ENCODE data around the gene METTL6. TPM values are rescaled to one million over a fixed set of nuclear protein-coding genes. Genes with fewer than 3 reads are reported as not detected.

The METTL6 gene
- total and polyA plus RNA-seq, 2 of the 4 experiments (the other 2 are of a cell fraction): 15.4 to 21.5 TPM

DNA sequence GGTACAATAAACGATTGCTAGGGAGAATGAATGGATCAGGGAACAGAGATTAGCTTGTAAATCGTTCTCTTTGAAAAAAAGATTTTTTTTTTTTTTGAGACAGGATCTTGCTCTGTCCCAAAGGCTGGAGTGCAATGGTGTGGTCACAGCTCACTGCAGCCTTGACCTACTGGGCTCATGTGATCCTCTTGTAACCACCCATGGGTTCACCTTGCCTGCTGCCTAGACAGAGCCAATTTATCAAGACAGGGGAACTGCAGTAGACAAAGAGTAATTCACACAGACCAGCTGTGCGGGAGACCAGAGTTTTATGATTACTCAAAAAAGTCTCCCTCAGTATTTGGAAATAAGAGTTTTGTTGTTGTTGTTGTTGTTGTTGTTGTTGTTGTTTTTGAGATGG, 39.6 kb downstream of the METTL6 start:
- H3K23ac ChIP-seq (ENCODE audit: low read depth, low read length): no peak overlapping the region
- 100% methylated on average over 2 of the region's 3 CpGs; no CpG with 5 or more reads in 1 of the 2 experiments for WGBS, 2 experiments (ENCODE audit: extremely low coverage in 2 of 2, insufficient read length in 1 of 2)
- H3K79me1 ChIP-seq (ENCODE audit: low read depth in 1 of 2, low read length in 2 of 2): no peaks in the 10 kb centered on the region
- peaks cover 4% of the 10 kb centered on the region for H3K9me3 ChIP-seq (ENCODE audit: control insufficient read depth, insufficient read depth, low read length)
- no peak for TF ChIP-seq RFX5 (IDR thresholded peaks at IDR 0.05; ENCODE audit: low read depth, low read length)
- TF ChIP-seq FOS (IDR thresholded peaks at IDR 0.05; ENCODE audit: low read depth, low read length): no peak
- TF ChIP-seq MAZ (IDR thresholded peaks at IDR 0.05; ENCODE audit: borderline replicate concordance, low read depth, low read length): no peak
- TF ChIP-seq SMC3 (IDR thresholded peaks at IDR 0.05; ENCODE audit: low read depth, low read length): no peak
- TF ChIP-seq NFE2L2 (IDR thresholded peaks at IDR 0.05; ENCODE audit: low read depth, low read length): no peak
- TF ChIP-seq, protein P1, sequence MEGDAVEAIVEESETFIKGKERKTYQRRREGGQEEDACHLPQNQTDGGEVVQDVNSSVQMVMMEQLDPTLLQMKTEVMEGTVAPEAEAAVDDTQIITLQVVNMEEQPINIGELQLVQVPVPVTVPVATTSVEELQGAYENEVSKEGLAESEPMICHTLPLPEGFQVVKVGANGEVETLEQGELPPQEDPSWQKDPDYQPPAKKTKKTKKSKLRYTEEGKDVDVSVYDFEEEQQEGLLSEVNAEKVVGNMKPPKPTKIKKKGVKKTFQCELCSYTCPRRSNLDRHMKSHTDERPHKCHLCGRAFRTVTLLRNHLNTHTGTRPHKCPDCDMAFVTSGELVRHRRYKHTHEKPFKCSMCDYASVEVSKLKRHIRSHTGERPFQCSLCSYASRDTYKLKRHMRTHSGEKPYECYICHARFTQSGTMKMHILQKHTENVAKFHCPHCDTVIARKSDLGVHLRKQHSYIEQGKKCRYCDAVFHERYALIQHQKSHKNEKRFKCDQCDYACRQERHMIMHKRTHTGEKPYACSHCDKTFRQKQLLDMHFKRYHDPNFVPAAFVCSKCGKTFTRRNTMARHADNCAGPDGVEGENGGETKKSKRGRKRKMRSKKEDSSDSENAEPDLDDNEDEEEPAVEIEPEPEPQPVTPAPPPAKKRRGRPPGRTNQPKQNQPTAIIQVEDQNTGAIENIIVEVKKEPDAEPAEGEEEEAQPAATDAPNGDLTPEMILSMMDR (conservative IDR thresholded peaks at IDR 0.05; ENCODE audit: low read depth, low read length): no peak
- TF ChIP-seq, protein P2, sequence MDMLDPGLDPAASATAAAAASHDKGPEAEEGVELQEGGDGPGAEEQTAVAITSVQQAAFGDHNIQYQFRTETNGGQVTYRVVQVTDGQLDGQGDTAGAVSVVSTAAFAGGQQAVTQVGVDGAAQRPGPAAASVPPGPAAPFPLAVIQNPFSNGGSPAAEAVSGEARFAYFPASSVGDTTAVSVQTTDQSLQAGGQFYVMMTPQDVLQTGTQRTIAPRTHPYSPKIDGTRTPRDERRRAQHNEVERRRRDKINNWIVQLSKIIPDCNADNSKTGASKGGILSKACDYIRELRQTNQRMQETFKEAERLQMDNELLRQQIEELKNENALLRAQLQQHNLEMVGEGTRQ (IDR thresholded peaks at IDR 0.05; ENCODE audit: low read depth, low read length): no peak
- no peak for TF ChIP-seq BHLHE40 (IDR thresholded peaks at IDR 0.05; ENCODE audit: low read depth, low read length)
- TF ChIP-seq POLR2A (IDR thresholded peaks at IDR 0.05; ENCODE audit: low read depth, low read length): no peak
- no peak for TF ChIP-seq RAD21 (IDR thresholded peaks at IDR 0.05; ENCODE audit: low read length)
- no peak for TF ChIP-seq RCOR1 (IDR thresholded peaks at IDR 0.05; ENCODE audit: insufficient replicate concordance, low read length)
- no peak for TF ChIP-seq CHD1 (IDR thresholded peaks at IDR 0.05; ENCODE audit: low read depth, low read length)
- no peak overlapping the region for H3K18ac ChIP-seq (ENCODE audit: low read depth, low read length)
- no peak overlapping the region for H3K27ac ChIP-seq (ENCODE audit: insufficient read depth, low read length)
- H4K20me1 ChIP-seq (ENCODE audit: insufficient read depth, low read length): no peaks in the 10 kb centered on the region
- H3K4me1 ChIP-seq (ENCODE audit: control insufficient read depth, insufficient read depth, low read length): no peaks in the 10 kb centered on the region
- H3K56ac ChIP-seq (ENCODE audit: extremely low read depth, insufficient read depth, low read length): no peak overlapping the region
- H2AK5ac ChIP-seq (ENCODE audit: low read depth, low read length): no peak overlapping the region
- no peak overlapping the region for H2AK9ac ChIP-seq (replicated peaks; ENCODE audit: low read depth, low read length, poor library complexity)
- H2BK20ac ChIP-seq (ENCODE audit: low read depth, low read length): no peak overlapping the region
- no peak overlapping the region for H4K5ac ChIP-seq (ENCODE audit: low read depth, low read length)
- no peak overlapping the region for H3K14ac ChIP-seq (replicated peaks; ENCODE audit: low read depth, low read length)
- no peak overlapping the region for H2BK15ac ChIP-seq (ENCODE audit: low read depth, low read length)
- no peak overlapping the region for H3K9ac ChIP-seq (ENCODE audit: low read depth, low read length)
- no peak for DNase-seq
- H3K36me3 ChIP-seq (ENCODE audit: control insufficient read depth, insufficient read depth, low read length): no peaks in the 10 kb centered on the region
- H3K9me1 ChIP-seq (ENCODE audit: insufficient read depth, low read length): no peaks in the 10 kb centered on the region
- in situ Hi-C loops (cut with MboI; ENCODE audit: low sequenced_read_pairs) (loop anchor here (25.0 kb wide), 1 partner anchor 275 kb away; no protein-coding TSS in a partner anchor), intact Hi-C loops (cut with micrococcal nuclease) (no loop called here), dilution Hi-C loops (cut with HindIII; ENCODE audit: low sequenced_read_pairs, unreplicated experiment) (no loop called here)
- H2BK120ac ChIP-seq (ENCODE audit: low read depth, low read length): no peak overlapping the region
- no peak for ATAC-seq (ENCODE audit: low read depth)
- ChIA-PET POLR2A (ENCODE audit: unreplicated experiment) (no interaction called here), CTCF (interaction anchor here (0.6 kb wide), 1 partner anchor 13 kb away, joined by 4 read pairs; no protein-coding TSS in a partner anchor)
- H4K91ac ChIP-seq (ENCODE audit: insufficient read depth, low read depth, low read length): no peak overlapping the region
- H3K4ac ChIP-seq (ENCODE audit: low read depth, low read length): no peak overlapping the region
- no peak overlapping the region for H2AFZ ChIP-seq (replicated peaks; ENCODE audit: low read length, poor library complexity)
- H3K4me3 ChIP-seq (ENCODE audit: insufficient read depth, low read depth, low read length): no peak overlapping the region
- H4K8ac ChIP-seq (ENCODE audit: low read depth in 2 of 2, low read length in 2 of 2): no peak overlapping the region
- BruUV-seq (replicated peaks): no TSS peak
- H3K4me2 ChIP-seq (ENCODE audit: low read depth, low read length): no peak overlapping the region
- no peaks in the 10 kb centered on the region for H3K27me3 ChIP-seq (ENCODE audit: control insufficient read depth, insufficient read depth, low read length)
- no peak overlapping the region for H2BK5ac ChIP-seq (ENCODE audit: low read depth, low read length, poor library complexity, severe bottlenecking)
